Measurements from ENCODE around the gene KIF1B. TPM values are rescaled to one million over a fixed set of nuclear protein-coding genes. Genes with fewer than 3 reads are reported as not detected.

Gene KIF1B
- total RNA-seq, 1 experiment from 2014 or later = 57.7 TPM

DNA sequence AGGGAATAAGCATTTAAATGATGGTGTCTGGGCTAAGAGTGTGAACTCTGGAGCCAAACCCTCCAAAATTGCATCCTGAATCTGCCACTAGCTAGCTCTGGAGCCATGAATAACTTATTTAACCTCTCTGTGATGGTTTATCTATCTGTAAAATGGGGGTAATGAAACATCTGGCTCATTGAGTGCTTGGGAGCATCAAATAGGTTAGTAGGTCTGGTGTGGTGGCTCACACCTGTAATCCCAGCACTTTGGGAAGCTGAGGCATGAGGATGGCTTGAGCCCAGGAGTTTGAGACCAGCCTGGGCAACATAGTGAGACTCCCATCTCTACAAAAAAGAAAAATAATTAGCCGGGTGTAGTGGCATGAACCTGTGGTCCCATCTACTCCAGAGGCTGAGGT is 42.8 kb downstream of the KIF1B start:
- Histone ChIP-seq H2BK20ac (ENCODE audit: low read depth, low read length, poor library complexity, severe bottlenecking) (no peak overlapping the region), H3K23me2 (ENCODE audit: insufficient read length, low read depth, low read length, poor library complexity, severe bottlenecking) (no peaks in the 10 kb centered on the region), H4K8ac (replicated peaks; ENCODE audit: insufficient read length, low read depth, low read length) (no peak overlapping the region), H4K91ac (ENCODE audit: insufficient read length, low read depth, low read length) (no peak overlapping the region), H2AK5ac (ENCODE audit: insufficient read length, low read length) (no peak overlapping the region), H3K9me3 (ENCODE audit: control insufficient read depth, low read depth, low read length) (no peaks in the 10 kb centered on the region), H2BK15ac (ENCODE audit: low read depth, low read length) (no peak overlapping the region), H3K9ac (ENCODE audit: extremely low read depth, insufficient read length, low read length) (no peak overlapping the region), H3K4me1 (ENCODE audit: insufficient read depth, low read length) (no peaks in the 10 kb centered on the region), H3K23ac (ENCODE audit: insufficient read length, low read depth, low read length) (no peak overlapping the region), H3K56ac (ENCODE audit: insufficient read length, low read depth, low read length) (no peak overlapping the region), H2BK120ac (ENCODE audit: low read depth, low read length, poor library complexity, severe bottlenecking) (no peak overlapping the region), H3K14ac (ENCODE audit: insufficient read depth, low read length) (no peak overlapping the region), H3K27me3 (ENCODE audit: insufficient read depth, low read length) (no peaks in the 10 kb centered on the region), H2BK5ac (ENCODE audit: insufficient read length, low read length) (no peak overlapping the region), H4K5ac (ENCODE audit: insufficient read length, low read depth, low read length) (no peak overlapping the region), H3K27ac (ENCODE audit: insufficient read length, low read depth, low read length) (no peak overlapping the region), H3K79me1 (ENCODE audit: insufficient read depth, low read depth, low read length, poor library complexity, severe bottlenecking) (peaks cover 15% of the 10 kb centered on the region), H3T11ph (ENCODE audit: low read length) (no peak overlapping the region), H4K20me1 (ENCODE audit: control insufficient read depth, insufficient read depth, insufficient read length) (no peaks in the 10 kb centered on the region), H2BK12ac (ENCODE audit: insufficient read length, low read depth, low read length) (no peak overlapping the region), H3K4ac (ENCODE audit: low read depth, low read length) (no peak overlapping the region), H3K4me2 (ENCODE audit: insufficient read depth, insufficient read length, low read length) (no peak overlapping the region), H2AFZ (ENCODE audit: low read length) (no peak overlapping the region), H3K79me2 (ENCODE audit: insufficient read depth, low read length) (peaks cover 10% of the 10 kb centered on the region; the same call in 1 of the 2 replicates), H3K18ac (ENCODE audit: insufficient read length, low read depth, low read length) (no peak overlapping the region)
- no CpG with 5 or more reads among the region's 1 CpG for WGBS (ENCODE audit: extremely low coverage, insufficient read length, low lambda C conversion rate)
- no peak for DNase-seq
- H3K36me3 Mint-ChIP-seq (ENCODE audit: insufficient read depth in 1 of 3, low read depth in 3 of 3) = peaks cover 12 to 29% (median 22%) of the 10 kb centered on the region in 3 experiments; a peak in 6 of 7 replicates
- H3K27ac Mint-ChIP-seq = no peak overlapping the region; a peak in 1 of 7 replicates
- no peaks in the 10 kb centered on the region for H3K9me3 Mint-ChIP-seq
- no peak for TF ChIP-seq CTCF (conservative IDR thresholded peaks at IDR 0.05)
- H3K4me3 Mint-ChIP-seq = no peak overlapping the region
- no peaks in the 10 kb centered on the region for H3K4me1 Mint-ChIP-seq
- no peaks in the 10 kb centered on the region; the same call in 1 of the 2 replicates for H3K27me3 Mint-ChIP-seq (ENCODE audit: low read depth)
